GM19468 (cell line): ENCODE data around the gene MRM2.
"Not testable (repeated sequence)": the region's sequence is repeated elsewhere in the genome, so short reads cannot be mapped to it uniquely, and the experiment has no call there.

Experiments used
- ATAC-seq: cut with Tn5 transposase; IDR thresholded peaks from one replicate; pipeline ENCODE4 v1.9.1; 2021; ENCODE audit warnings: mild to moderate bottlenecking, moderate library complexity, moderate number of reproducible peaks; ENCODE audit not compliant: unreplicated experiment; ENCODE audit errors: extremely low read depth

The MRM2 gene

DNA sequence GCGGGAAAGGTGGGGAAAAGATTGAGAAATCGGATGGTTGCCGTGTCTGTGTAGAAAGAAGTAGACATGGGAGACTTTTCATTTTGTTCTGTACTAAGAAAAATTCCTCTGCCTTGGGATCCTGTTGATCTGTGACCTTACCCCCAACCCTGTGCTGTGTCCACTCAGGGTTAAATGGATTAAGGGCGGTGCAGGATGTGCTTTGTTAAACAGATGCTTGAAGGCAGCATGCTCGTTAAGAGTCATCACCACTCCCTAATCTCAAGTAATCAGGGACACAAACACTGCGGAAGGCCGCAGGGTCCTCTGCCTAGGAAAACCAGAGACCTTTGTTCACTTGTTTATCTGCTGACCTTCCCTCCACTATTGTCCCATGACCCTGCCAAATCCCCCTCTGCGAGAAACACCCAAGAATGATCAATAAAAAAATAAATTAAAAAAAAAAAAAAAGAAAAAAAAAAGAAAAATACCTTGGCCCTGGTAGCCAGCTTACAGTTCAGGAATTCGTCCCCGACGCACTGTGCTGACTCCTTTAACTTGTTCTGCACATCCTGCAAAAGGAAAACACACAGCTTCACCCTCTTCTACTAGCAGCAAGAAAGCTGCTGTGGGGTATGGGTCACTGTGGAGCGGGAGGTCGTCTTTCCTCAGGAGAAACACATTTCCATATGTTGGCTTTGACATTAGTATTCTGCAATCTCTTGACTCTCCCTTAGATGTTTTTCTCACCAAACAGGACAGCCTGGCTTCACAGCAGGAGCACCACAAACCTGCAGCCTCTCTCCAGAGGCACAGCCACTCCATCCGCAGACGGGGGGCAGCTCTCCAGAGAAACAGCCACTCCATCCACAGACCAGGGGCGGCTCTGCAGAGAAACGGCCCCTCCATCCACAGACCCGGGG lies 27.3 kb upstream of the MRM2 start:
- ATAC-seq: not testable (repeated sequence)

DNA sequence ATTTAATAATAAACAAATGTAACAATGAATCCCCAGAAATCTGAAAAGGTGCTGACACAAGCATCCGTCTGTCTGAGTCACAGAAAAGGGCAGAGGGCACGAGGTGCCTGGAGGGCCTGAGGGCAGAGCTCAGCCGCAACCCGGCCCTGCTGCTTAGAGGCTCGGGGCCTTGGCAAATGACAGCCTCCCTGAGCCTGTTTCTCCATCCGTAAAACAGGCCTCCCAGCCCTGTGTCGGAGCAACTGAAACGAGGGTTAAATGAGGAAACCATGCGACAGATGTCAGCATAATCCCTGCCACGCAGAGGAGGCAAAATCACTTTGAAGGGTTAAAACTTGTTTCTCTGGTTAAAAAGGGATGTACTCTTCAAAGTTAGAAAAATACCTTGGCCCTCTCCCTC lies 24.9 kb upstream of the MRM2 start:
- no peak for ATAC-seq

DNA sequence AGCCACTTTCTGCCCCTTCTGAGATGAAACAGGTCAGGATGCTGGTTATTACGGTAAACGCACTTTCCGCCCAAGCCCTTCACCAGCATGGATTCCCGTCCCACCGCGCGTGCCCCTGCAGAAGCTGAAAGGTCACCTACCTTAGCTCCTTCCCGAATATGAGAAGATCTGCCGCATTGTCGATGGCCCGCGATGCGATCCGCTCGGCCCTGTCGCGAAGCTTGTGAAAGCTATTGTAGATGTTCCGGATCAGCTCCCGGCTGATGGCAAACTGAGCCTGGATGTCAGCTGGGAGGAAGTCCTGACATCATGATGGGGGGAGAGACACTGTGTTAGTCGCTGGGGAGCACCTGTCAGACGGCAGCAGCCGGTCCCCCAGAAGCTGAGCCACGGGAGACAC lies 22.2 kb upstream of the MRM2 start:
- no peak for ATAC-seq

DNA sequence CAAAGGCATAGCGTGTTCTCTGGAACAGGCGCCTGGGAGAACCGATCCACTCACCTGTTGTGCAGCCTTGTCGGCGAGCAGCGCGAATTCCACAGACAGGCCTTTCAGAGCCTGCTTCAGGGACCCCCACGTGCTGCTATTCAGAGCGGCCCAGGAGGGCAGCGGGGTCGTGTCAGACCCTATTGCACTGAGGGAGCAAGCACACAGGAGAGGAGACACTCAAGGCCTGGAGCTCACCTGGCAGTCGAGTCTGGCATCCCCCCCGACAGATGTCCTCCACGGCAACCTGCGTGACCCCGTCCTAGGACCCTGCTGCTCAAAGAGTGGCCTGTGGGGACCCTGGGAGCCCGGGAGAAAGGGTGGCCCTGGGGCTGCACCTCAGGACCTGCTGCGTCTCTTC lies 21.2 kb upstream of the MRM2 start:
- ATAC-seq: no peak

DNA sequence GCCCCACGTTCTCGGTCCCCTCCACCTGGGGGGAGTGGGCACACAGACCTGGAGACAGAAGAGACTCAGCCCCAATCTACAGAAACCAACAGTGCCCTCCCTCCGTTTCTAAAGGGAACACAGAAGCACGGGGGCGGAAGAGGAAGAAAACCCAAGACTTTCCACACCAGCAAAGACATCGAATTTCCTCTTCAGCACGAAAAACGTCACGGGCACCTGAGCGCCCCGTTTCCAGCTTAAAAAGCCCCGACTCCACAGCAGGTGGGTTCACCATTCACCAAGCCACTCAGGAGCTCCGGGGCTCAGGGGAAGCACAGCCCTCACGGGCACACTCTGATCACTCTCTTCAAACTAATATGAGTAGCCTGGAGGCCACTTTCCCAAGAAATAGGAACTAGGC lies 19.6 kb upstream of the MRM2 start:
- no peak for ATAC-seq

DNA sequence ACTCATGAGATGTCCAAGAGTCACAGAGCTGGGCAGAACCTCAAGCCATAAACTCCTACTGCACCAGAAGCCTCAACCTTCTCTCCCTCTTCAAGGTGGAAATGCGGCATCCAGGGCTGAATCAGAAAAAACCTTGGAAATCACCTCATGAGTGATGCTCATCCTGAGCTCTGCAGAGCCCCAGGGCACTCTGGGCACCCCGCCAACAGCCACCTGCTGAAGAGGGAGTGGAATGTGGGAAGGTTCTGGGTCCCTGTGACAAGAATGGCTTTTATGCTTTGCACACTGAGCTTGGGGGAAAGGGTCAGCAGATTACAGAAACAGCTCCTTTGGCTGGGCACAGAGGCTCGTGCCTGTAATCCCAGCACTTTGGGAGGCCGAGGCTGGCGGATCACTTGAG lies 18.8 kb upstream of the MRM2 start:
- no peak for ATAC-seq

DNA sequence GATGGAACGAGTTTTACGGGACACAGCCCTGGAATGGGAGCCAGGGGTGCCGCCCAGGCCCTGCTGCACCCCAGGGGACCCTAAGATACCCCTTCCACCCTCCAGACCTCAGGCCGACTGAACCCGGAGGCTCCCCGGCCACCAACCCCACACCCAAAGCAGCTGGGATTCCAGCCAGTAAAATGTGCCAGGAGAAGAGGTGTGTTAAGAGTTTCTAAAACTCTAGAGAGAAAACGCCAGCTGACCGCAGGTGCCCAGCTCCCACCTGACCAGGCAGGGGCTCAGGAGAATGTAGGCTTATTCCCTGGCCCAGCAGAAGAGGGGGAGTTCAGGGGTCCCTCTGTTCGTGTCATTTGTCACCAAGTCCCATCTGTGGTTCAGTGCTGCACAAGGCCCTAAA lies 17.5 kb upstream of the MRM2 start:
- ATAC-seq: no peak

DNA sequence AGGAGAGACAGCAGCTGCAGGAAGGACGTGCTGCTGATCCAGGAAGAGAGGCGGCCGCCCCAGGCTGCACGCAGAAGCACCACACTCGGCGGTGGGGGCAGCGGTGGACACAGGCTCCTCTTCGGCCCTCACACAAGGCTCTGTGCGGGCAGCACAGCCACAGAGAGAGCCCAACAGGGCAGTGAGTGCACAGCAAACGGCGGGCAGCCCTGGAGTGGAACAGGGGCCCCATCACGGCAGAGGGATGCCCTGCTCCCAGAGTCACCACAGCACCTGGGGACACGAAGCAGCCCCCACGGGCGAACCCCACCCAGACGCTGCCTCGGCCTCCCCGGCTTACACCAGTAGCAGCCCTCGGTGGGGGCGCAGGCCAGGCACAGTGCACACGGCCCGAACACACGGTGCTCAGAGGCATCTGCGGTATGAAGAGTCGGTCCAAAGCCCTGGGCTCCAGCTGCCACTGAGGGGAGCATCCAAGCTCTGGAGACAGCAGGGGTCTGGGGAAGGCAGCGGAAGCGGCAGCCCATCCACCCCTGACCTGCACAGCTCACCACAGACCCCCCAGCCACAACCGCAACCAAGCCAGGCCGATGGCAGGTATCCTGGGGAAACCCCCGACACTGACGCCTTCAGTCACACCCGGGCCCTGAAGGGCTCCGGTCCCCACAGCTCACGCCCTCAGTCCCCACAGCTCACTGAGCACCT lies 16.8 kb upstream of the MRM2 start:
- ATAC-seq: peak; percentile 26

DNA sequence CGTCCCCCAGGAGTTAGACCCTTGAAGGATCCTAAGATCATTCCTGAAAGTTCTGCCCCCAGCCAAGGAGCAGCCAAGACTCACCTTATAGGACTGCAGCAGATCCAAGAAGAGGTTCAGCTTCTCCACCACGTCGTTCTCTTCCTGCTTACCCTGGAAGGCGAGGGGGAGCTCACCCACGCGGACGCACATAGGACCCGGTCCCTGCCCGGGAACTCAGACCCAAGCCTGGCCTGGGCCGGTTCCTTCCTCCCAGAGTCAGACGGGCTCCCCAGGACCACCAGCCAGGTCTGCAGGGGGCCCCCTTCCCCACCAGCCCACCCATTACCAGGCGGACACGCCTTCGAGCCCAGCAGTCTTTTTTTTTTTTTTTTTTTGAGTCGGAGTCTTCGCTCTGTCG lies 15.6 kb upstream of the MRM2 start:
- no peak for ATAC-seq

DNA sequence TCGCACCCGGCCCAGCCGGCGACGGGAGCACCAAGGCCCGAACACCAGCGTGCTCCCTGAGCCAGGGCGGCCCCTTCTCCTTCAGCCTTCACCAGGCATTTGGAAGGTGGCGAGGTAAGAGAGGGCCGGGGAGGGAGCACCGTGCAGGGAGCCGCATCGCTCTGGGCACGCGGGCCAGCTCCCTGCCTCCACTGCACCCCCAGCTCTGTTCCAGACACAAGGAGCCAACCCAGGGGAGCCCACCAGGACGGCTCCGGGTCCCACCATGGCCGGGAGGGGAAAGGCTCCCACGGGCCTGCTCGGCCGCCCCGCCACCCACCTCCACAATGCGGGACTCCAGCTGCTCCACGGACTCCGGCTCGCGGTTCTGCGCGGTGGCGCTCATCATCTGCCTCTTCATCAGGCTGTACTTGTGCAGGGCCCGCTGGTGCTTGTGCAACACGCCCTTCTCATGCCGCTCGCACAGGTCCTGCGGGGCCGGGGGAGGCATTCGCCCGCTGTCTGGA lies 15.1 kb upstream of the MRM2 start:
- no peak for ATAC-seq

DNA sequence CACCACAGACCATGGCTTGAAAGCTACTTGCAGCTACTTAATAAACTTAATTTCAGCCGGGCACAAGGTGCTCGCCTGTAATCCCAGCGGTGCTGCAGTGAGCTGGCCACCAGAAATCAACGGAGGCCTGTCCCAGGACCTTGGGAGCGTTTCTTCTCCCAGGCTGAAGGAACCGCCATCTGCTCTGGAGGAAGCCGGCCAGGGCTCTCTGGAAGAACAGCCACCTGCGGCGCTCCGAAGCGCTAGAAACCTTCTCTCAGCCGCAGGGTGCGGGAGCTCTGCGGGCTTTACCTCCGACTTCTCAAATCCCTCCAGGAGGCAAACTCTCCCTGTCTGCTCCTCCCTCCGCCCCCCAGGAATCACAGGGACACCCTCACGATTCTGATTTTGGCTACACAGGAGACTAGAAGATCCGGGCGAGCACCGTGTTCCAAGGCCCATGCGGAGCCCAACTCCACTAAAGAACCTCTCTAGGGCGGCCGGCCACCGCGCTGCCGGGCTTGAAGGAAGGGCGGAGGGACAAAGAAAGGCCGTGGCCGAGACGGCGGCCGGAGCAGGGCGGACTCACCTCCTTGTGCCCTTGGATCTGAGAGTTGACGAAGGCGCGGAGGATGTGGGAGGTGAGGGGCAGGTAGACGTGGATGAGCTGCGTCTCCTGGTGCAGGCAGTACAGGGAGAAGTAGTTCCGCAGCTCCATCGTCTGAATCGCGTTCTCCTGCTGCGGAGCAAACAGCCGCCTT lies 14.5 kb upstream of the MRM2 start:
- no peak for ATAC-seq

DNA sequence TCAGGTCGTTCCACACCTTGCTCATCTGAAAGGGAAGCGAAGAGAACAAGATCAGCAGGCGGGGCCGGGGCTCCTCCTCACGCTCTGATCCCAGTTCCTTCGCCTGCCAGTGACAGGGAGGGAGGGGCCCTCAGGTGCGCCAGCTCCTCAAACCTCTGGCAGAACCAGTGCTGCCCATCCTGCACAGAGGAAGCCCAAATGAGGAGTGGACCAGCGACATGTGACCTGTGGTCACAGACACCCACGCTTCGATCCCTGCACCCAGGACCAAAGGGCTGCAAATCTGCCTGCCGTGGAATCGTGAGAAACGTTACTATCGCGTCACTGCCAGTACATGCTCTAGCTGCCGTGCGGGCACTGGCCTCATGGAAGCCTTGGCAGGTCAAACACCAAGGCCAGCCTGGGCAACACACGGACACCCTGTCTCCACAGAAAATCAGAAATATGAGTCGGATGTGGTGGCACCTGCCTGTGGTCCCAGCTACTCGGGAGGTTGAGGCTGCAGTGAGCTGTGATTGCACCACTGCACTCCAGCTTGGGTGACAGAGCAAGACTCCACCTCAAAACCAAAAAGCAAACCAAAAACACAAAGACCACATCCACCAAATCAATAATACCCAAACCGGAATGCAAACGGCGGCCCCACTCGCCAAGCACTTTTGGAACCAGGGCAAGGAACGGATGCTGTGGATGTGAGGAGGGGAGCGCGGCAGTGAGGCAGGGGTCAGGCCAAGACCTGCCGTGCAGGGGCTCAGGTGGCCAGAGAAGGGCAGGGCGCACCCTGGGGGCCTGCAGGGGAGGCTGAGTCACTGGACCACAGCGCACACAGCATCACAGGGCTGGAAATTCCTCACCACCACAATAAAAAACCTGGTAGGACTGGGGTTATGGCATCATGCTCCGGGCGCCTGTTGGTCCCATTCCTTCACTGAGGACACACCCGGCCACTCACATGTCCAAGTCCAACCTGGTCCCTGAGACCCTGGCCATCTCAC lies 13.4 kb upstream of the MRM2 start:
- no peak for ATAC-seq

DNA sequence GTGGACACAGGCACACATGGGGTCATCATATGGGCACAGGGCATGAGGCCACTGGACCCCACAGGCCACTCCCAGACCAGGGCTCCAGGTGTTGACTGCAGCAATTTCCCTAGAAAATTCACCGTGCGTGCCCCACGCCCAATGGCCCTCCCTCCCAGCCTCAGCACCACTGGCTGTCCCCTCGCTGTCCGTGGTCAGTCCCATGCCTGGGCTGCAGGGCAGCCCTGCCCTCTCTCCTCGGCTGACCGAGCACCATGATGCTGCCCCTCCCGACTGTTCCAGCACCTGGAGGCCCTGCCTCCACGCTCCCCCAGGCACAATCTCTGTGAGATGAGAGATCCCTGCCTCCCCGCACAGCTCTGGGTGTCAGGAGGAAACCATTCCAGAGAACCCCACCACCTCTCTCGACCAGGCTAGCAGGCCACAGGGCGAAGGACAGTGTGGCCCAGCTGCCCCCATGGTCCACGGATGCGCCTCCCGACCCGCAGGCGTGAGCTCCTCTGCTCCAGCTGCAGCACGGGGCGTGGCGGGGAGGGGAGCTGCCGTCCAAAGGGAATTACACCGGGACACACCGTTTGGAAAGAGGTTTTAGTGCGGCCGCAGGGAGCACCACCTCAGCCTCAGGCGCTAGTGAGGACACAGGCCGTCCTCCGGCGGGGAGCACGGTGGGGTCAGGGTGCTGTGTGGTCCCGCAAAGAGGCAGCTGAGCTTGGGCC lies 12.6 kb upstream of the MRM2 start:
- ATAC-seq: no peak

DNA sequence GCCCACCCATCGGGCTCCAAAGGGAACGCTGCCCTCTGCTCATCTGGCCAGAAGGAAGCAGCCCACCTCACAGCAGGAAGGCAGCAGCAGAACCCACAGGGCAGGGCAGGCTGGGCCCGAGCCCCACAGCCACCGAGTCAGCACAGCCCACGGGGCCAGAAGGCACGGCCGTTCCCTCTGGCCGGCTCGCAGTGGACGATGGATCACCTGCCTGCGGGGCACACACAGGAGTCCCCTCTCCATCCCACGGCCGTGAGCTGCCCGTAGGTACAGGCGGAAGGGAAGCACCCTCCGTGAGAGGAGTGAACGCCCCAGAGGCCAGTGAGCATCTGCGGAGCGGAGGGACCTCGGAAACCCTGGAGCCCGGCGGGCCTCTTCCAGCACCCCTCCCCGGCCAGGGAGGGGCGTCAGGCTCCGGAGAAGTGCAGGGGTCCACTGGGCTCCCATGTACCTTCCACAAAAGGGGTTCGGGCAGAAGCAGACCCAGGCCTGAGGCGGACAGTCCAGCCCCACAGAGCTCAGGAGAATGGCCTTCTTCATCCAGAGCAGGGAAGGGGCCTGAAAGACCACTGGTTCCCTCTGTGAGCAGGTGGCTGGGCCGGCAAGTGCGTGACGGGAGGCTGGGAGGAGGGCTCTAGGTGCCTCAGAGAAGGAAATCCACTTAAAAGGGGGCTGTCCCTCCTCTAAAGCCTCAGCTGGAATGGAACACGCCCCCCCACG lies 11.7 kb upstream of the MRM2 start:
- ATAC-seq: no peak

DNA sequence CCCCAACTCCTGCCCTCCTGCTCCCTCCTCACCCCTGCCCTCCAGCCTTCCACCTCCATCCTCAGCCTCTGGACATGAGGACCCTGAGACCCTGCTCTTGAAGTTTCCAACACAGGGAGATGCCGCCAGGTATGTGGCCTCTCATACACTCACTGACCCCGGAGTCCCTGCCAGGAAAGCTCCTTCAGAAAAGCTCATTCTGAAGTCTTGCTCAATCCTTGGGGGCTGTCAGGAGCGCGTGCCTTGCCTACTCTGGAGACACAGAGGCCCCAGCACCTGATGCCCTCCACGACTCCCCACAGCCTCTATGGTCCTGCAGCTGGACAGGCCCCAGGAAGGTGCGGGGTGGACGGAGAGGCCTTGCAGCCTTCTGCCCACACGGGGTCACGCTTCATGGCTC lies 11.0 kb upstream of the MRM2 start:
- ATAC-seq: no peak

DNA sequence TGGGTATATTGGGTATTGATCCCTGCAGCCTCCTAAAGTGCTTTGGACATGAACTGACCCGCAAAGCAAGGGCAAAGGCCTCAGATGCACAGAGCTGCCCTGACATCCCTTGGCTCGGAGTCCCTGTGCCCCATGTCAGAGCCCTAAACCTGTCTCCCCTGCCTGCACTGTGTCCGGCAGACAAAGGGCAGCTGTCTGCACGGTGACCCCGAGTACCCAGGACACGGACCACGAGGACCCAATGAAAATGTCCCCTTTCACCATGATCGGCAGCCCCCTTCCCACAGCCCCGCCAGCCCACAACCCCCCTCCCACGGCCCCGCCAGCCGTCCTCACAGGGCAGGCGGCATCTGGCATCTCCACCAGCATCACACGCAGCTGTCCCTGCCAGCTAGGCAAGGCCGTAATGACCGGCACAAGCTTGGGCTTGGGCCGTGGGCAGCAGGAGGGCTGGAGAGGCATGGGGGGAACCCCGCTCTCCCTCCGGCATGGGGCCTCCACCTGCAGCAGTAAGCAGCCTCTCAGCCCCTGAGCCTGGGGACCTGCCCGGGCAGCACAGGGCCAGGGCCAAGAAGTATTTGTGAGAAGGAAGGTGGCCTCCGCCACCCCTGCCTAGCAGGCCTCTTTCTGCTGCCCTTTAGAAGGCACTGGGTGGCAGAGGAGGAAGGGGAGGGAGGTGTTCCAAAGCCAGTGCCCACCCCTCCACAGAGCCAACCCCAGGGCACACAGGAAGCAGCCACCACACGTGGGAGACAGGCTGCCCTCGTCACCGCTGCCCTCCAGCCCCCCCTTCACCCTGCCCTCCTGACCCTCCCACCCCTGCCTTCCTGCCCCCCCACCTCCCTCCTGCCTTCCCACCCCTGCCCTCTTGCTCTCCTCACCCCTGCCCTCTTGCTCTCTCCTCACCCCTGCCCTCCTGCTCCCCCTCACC lies 10.1 kb upstream of the MRM2 start:
- ATAC-seq: no peak

DNA sequence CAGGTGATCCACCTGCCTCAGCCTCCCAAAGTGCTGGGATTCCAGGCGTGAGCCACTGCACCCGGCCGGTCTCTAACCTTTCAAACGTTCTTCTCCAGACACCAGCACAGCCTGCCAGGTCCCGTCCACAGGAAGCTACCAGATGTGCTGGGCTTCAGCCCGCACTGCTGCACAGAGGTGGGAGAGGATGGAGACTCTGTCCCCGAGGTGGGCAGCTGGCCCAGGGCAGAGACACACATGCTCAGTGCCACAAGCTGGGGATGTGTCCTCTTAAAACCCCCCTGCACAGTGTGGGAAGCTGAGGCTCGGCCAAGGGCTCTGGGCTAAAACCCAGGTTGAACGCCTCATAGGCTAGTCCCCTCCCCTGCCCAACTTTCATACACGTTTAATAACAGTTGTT lies 9.4 kb upstream of the MRM2 start:
- ATAC-seq: no peak
